Muscle of back (tissue), 13 donors: ENCODE measurements around the gene PLPP1. TPM values are rescaled to one million over a fixed set of nuclear protein-coding genes. Genes with fewer than 3 reads are reported as not detected.
A peak's percentile ranks its signal among the peaks of the same experiment; 100 is the strongest.

Experiments
- DNase-seq, 3 donors: peaks; one replicate each; pipeline versions ENCODE4 v3.0.0 to v3.0.0-alpha.2; 2013
- long read RNA-seq, 9 donors: transcript quantifications; one replicate each; lab custom pipeline, GENCODE V29; 2026
- polyA plus RNA-seq, 10 donors: library from polyadenylated mRNA; unstranded; fragments of 120-200 nt; gene quantifications; one replicate each; pipeline ENCODE4 v1.2.1, GENCODE V29; 2013; ENCODE audit not compliant: insufficient read length in 10 of 10

The PLPP1 gene
- polyA plus RNA-seq = 10 to 100 TPM; 51.4 to 73.1 (median 59.0) TPM
- long read RNA-seq, donor 1, transcript PLPP1-201 (6 exons, 1,550 nt) = minor isoform, 8 of 34 reads
- long read RNA-seq, donor 1, transcript PLPP1-202 (6 exons, 1,597 nt) = major isoform, 26 of 34 reads
- long read RNA-seq, donor 1, partial matches to known transcripts = 0 of 34 reads
- long read RNA-seq, donor 1, other reads (novel, unspliced or antisense) = 0 of 34 reads
- long read RNA-seq, donor 2, transcript PLPP1-202 (6 exons, 1,597 nt) = major isoform, 17 of 27 reads
- long read RNA-seq, donor 2, partial matches to known transcripts = 0 of 27 reads
- long read RNA-seq, donor 2, other reads (novel, unspliced or antisense) = 7 of 27 reads
- long read RNA-seq, donor 3 = 0 reads
- long read RNA-seq, donor 4, transcript PLPP1-202 (6 exons, 1,597 nt) = major isoform, 14 of 16 reads
- long read RNA-seq, donor 4, partial matches to known transcripts = 0 of 16 reads
- long read RNA-seq, donor 4, other reads (novel, unspliced or antisense) = 0 of 16 reads
- long read RNA-seq, donor 5, transcript PLPP1-201 (6 exons, 1,550 nt) = minor isoform, 5 of 47 reads
- long read RNA-seq, donor 5, transcript PLPP1-202 (6 exons, 1,597 nt) = major isoform, 24 of 47 reads
- long read RNA-seq, donor 5, partial matches to known transcripts = 5 of 47 reads
- long read RNA-seq, donor 5, other reads (novel, unspliced or antisense) = 13 of 47 reads
- long read RNA-seq, donor 6, transcript PLPP1-202 (6 exons, 1,597 nt) = major isoform, 30 of 39 reads
- long read RNA-seq, donor 6, partial matches to known transcripts = 0 of 39 reads
- long read RNA-seq, donor 6, other reads (novel, unspliced or antisense) = 7 of 39 reads
- long read RNA-seq, donor 7, transcript PLPP1-202 (6 exons, 1,597 nt) = major isoform, 16 of 18 reads
- long read RNA-seq, donor 7, partial matches to known transcripts = 0 of 18 reads
- long read RNA-seq, donor 7, other reads (novel, unspliced or antisense) = 0 of 18 reads
- long read RNA-seq, donor 8, transcript PLPP1-202 (6 exons, 1,597 nt) = major isoform, 19 of 29 reads
- long read RNA-seq, donor 8, partial matches to known transcripts = 0 of 29 reads
- long read RNA-seq, donor 8, other reads (novel, unspliced or antisense) = 8 of 29 reads
- long read RNA-seq, donor 9, partial matches to known transcripts = 0 of 4 reads
- long read RNA-seq, donor 9, other reads (novel, unspliced or antisense) = 0 of 4 reads

- DNase-seq = peak; percentile 88 to 97 (median 95)
Measured at GRCh38 chr5:55534436-55535198, at the start of gene PLPP1. Gene PLPP1 (minus strand): TSS chr5:55534964. CDS start chr5:55534629, 335 bp downstream.

DNA sequence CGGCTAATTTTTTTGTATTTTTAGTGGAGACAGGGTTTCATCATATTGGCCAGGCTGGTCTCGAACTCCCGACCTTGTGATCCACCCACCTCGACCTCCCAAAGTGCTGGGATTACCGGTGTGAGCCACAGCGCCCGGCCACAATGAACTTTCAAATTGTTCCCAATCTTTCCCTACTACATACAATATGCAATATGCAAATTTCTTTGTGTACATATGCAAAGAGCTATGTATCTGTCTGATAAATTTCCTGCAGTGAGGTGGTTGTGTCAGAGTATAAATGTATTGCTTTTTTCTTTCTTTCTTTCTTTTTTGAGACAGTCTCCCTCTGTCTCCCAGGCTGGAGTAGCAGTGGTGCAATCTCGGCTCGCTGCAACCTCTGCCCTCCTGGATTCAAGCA is 48.8 kb upstream of the PLPP1 start:
- no peak for DNase-seq

GRCh38 chr5:55582256-55582655 is 47.5 kb upstream of the PLPP1 start:
- DNase-seq = peak in 1 of 3 donors; percentile 52

DNA sequence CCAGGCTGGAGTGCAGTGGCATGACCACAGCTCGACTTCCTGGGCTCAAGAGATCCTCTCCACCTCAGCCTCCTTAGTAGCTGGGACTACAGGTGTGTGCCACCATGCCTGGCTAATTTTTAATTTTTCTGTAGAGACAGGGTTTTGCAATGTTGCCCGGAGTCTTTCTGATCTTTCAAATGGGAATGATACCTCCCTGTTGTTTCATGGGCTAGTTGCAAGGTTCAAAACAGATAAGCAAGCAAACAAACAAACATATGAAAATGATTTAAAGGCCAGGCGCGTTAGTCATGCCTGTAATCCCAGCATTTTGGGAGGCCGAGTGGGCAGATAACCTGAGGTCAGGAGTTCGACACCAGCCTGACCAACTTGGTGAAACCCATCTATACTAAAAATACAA is 45.3 kb upstream of the PLPP1 start:
- no peak for DNase-seq

- no peak for DNase-seq
Measured at GRCh38 chr5:55578771-55579170, 44.0 kb upstream of the PLPP1 start.

DNA sequence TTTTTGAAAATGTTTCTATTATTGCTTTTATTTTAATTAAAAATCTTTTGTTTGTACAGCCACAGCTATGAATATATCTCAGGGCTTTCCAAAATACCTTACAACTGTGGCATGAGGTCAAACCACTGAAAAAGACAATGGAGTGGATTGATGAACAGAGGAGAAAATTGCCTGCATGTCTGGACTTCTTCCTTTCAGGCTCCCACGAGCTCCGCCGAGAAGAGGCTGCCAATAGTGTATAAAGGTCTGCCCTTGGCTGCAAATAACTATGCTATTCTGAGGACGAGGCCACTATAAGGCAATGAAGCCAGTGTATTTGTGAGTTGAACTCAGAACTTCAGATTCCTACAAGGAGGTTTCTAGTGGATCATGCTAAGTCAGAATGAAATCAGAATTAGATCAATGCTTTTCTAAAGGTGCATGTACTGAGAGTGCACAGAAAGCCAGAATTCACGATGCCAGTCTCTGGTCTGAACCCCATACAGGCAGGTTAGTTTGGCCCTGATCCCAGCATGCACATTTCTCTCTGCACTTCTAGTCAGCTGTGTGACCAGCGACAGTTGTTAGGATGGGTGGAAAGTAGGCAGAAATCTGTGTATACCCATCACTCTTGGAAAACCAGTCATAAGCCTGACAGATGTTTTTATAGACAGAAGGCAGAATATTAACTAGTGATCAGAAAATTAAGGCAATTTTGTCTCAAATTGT is 42.7 kb upstream of the PLPP1 start:
- DNase-seq = peak in 2 of 3 donors; percentile 73 to 84

GRCh38 chr5:55576661-55577060 is 41.9 kb upstream of the PLPP1 start:
- peak in 1 of 3 donors; percentile 66 for DNase-seq

DNA sequence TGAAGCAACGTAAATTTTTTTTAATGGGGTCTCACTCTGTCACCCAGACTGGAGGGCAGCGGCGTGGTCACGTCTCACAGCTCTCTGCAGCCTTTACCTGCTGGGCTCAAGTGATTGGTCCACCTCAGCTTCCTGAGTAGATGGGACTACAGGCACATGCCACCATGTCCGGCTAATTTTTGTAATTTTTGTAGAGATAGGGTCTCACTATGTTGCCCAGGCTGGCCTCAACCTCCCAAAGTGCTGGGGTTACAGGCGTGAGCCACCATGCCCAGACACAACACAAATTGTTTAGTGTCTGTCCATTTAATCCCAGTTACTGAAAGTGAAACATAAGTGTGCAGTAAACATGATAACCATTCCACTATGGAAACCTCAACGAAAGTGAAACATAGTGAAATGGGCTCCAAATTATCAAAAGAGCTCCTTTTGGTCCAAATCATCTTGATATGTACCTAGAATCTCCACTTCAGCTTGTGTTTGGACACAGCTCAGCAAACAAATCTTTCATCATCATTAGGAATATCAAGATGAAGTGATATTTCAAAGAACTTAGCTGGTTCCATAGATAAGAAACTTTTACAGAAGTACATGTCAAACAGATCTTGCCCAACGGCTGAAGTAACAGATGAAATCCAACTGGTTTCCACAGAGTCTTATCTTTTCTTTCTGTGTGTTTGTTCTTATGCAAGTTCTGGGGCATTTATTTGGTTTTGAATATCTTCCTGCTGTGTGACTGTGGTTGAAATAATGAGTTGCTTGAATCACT is 41.2 kb upstream of the PLPP1 start:
- no peak for DNase-seq

DNA sequence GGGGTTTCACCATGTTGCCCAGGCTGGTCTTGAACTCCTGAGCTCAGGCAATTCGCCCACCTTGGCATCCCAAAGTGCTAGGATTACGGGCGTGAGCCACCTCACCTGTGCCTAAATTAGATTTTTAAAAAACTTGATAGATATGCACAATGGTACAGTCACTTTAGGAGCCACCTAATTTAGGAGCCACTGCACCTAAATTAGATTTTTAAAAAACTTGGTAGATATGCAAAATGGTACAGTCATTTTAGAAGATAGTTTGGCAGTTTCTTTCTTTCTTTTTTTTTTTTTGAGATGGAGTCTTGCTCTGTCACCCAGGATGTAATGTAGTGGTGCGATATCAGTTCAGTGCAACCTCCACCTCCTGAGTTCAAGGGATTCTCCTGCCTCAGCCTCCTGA is 37.8 kb upstream of the PLPP1 start:
- no peak for DNase-seq

DNA sequence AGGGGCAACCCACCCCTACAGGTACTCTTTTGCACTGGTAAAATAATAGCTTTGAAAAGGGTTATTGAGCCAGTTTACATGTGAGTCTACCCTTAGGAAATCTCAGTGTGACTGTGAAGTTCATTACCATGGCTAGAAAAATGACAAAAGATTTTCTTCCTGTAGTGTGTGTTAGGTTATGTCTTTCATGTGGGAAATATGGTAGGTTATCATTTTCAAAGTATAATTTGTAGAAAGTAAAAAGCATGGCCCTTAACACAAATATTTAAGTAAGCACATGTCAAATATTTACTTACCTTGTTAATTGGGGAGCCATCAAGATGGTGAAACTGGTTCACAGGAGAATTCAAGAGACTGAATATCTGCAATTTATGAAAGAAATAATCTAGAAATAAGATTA is 37.3 kb upstream of the PLPP1 start:
- no peak for DNase-seq

DNA sequence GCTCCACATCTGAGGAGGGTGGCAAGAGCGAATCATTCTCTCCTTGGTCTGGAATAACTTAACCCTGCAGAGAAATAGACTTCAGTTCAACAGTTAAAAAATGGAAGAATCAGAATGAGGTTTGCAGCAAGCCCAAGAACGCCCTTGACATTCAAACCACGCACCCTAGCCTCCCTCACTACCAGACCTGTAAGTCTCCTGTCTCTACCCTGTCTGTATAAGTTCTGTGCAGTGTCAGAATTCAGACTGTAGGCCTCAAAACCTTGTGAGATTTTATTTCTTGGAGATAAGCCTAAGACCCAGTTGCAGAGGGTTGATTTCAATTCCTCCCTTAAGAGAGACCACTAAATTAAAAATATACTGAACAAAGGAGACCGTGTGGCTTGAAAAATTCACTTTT is 35.8 kb upstream of the PLPP1 start:
- peak in 1 of 3 donors; percentile 30 for DNase-seq

DNA sequence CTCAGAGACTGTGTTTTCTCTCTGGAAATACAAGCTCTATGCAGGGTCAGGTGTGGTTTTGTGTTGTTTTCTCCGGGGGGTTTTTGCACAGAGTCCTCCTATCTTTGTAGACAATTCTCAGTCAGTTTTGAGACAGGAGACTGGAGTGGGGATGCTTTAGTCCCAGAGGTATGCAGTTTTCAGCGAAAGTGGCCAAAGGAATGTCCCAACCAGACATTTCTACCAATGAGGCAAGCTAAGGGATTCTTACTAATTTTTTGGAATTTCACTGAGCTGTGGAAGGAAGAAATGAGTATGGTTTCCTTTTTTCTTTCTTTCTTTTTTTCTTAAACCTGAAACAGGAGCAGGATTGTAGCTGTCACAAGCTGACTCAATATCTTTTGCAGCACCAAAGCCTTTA is 35.3 kb upstream of the PLPP1 start:
- peak in 2 of 3 donors; percentile 57 to 66 for DNase-seq

DNA sequence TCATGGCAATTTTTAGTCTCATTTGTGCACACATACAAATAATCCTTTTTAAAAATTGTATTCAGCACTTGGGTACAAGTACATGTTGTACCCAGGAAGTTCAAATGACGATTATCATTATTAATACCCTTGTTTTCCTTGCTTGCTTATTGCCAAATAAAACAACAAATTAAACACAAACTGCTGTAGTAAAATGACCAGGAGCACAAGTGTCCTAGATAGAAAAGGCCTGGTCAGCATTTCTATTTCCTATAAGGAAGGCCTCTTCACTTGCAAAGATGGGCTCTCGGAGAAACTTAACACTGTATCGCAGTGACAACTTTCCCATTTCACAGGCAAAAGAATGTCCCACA is 34.7 kb upstream of the PLPP1 start:
- no peak for DNase-seq

DNA sequence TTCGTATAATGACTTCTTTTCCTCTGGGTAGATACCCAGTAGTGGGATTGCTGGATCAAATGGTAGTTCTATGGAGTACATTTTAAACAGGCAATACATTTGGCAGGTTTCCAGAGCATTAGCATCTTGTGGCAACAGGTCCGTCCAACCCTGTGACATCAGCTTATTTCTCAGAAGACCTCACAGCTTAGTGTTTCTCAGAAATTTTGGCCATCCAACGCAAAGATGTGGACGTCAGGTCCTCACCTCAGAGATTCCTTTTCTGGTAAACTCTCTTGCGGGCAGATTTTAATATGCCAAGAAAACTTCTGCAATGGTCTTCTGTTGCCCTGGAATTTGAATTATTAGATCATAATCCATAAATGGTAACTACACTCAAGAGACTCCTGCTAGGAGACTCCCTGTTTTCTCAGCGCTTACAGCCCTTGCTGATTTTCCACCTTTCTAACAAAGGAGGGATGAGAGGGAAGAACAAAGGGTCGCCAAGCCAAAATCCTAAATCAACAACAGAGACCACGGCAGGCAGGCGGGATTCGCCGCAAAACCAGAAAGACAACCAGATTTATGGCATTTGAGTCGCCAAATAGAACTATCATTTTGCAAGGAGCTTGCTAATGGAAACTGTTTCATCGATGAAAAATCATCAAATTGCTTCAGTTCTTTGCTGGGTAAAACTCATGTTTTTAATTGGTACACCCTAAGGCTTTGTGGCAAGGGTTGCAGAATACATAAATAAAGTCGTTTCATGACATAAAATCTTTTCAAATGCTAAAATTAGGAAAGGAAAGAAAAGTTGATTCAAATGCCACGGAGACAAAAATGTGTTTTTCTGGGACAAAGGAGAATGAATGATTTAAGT is 34.1 kb upstream of the PLPP1 start:
- DNase-seq = peak in 1 of 3 donors; percentile 74

GRCh38 chr5:55564721-55565120 is 30.0 kb upstream of the PLPP1 start:
- DNase-seq = peak in 1 of 3 donors; percentile 42

GRCh38 chr5:55558484-55558883 is 23.7 kb upstream of the PLPP1 start:
- no peak for DNase-seq

- DNase-seq = no peak
Measured at GRCh38 chr5:55557123-55557522, 22.4 kb upstream of the PLPP1 start.

GRCh38 chr5:55554585-55555202 is 19.9 kb upstream of the PLPP1 start:
- peak in 1 of 3 donors; percentile 53 for DNase-seq
